OCI-LY3 (cell line): ENCODE measurements around the gene CLCN3.

ENCODE experiments used
- H2AFZ ChIP-seq: fragments of 200-600, 300-600 bp; shearing (Covaris generic); 2 replicates; pipeline ENCODE4 v1.6.0; 2014; ENCODE audit warnings: antibody characterized with exemption, low read depth, low read length
- H3K27ac ChIP-seq: fragments of 200-600, 300-600 bp; sonication (generic); 2 replicates; pipeline ENCODE4 v1.5.1; 2014; ENCODE audit warnings: mild to moderate bottlenecking, low read length, moderate library complexity, mixed read lengths
- H3K27me3 ChIP-seq: fragments of 200-600, 300-600 bp; sonication (generic); 2 replicates; pipeline ENCODE4 v1.6.1; 2014; ENCODE audit warnings: low read depth, low read length, mixed read lengths
- H3K36me3 ChIP-seq: fragments of 200-600, 300-600 bp; sonication (generic); replicated peaks from 2 replicates; pipeline ENCODE3; 2014; ENCODE audit warnings: low read depth, low read length, mixed read lengths
- H3K4me1 ChIP-seq: fragments of 300-600, 200-600 bp; sonication (generic); 2 replicates; pipeline ENCODE4 v1.6.1; 2014; ENCODE audit warnings: low read length, mixed read lengths
- H3K4me2 ChIP-seq: fragments of 200-600, 300-600 bp; sonication (generic); 2 replicates; pipeline ENCODE4 v1.6.1; 2014; ENCODE audit warnings: low read length, mixed read lengths
- H3K4me3 ChIP-seq: fragments of 300-600, 200-600 bp; sonication (generic); 2 replicates; pipeline ENCODE4 v1.5.1; 2014; ENCODE audit warnings: antibody characterized with exemption, mild to moderate bottlenecking, low read length, moderate library complexity
- H3K79me2 ChIP-seq: fragments of 300-600, 200-600 bp; shearing (Covaris generic); 2 replicates; pipeline ENCODE4 v1.6.1; 2014; ENCODE audit warnings: mild to moderate bottlenecking, low read length, mixed read lengths
- H3K9ac ChIP-seq: fragments of 300-600, 200-600 bp; shearing (Covaris generic); 2 replicates; pipeline ENCODE4 v1.6.0; 2014; ENCODE audit warnings: mild to moderate bottlenecking, low read length, moderate library complexity
- H3K9me3 ChIP-seq: fragments of 200-600, 300-600 bp; shearing (Covaris generic); 2 replicates; pipeline ENCODE4 v1.6.1; 2014; ENCODE audit warnings: low read length, mixed read lengths; ENCODE audit not compliant: insufficient read depth
- H4K20me1 ChIP-seq: fragments of 200-600, 300-600 bp; sonication (generic); 2 replicates; pipeline ENCODE4 v1.6.1; 2016; ENCODE audit warnings: low read length, mixed read lengths; ENCODE audit not compliant: insufficient read depth
- CTCF ChIP-seq: fragments of 200-600, 300-600 bp; sonication (generic); IDR thresholded peaks from 2 replicates; pipeline ENCODE4 v1.5.1; 2014; ENCODE audit warnings: antibody characterized with exemption, low read length, low read depth
- EZH2phosphoT487 ChIP-seq: fragments of 200-600 bp; shearing (Covaris generic); IDR thresholded peaks from 2 replicates; pipeline ENCODE4 v1.6.1; 2018; ENCODE audit warnings: antibody characterized with exemption, mixed run types, low read depth

CLCN3 gene

GRCh38 chr4:169720529-169720928, 100.2 kb downstream of the CLCN3 start:
- no peaks in the 10 kb centered on the region for H3K4me1 ChIP-seq

GRCh38 chr4:169723207-169723965, 103.0 kb downstream of the CLCN3 start:
- no peak overlapping the region for H3K9ac ChIP-seq
- no peaks in the 10 kb centered on the region for H4K20me1 ChIP-seq
- no peaks in the 10 kb centered on the region for H3K4me1 ChIP-seq
- H3K9me3 ChIP-seq, result no peaks in the 10 kb centered on the region
- peaks cover 3% of the 10 kb centered on the region for H3K36me3 ChIP-seq
- H2AFZ ChIP-seq, result no peak overlapping the region
- H3K79me2 ChIP-seq, result no peaks in the 10 kb centered on the region
- H3K27me3 ChIP-seq, result no peaks in the 10 kb centered on the region
- no peak overlapping the region for H3K4me3 ChIP-seq
- no peak overlapping the region for H3K4me2 ChIP-seq
- TF ChIP-seq CTCF (peak; percentile 55), EZH2phosphoT487 (no peak)
- H3K27ac ChIP-seq, result no peak overlapping the region

More at GRCh38 chr4:169720529-169720928, 100.2 kb downstream of the CLCN3 start:
- no peaks in the 10 kb centered on the region for H3K36me3 ChIP-seq
- H3K4me2 ChIP-seq, result no peak overlapping the region
- H3K27ac ChIP-seq, result no peak overlapping the region
- H3K79me2 ChIP-seq, result no peaks in the 10 kb centered on the region
- H4K20me1 ChIP-seq, result no peaks in the 10 kb centered on the region
- TF ChIP-seq EZH2phosphoT487, result no peak
- no peak for TF ChIP-seq CTCF
- no peak overlapping the region for H3K4me3 ChIP-seq
- no peak overlapping the region for H2AFZ ChIP-seq
- no peaks in the 10 kb centered on the region for H3K27me3 ChIP-seq
- no peak overlapping the region for H3K9ac ChIP-seq
- no peaks in the 10 kb centered on the region for H3K9me3 ChIP-seq

GRCh38 chr4:169724260-169724659, 103.9 kb downstream of the CLCN3 start:
- H3K36me3 ChIP-seq, result peaks cover 3% of the 10 kb centered on the region
- no peak overlapping the region for H3K27ac ChIP-seq
- TF ChIP-seq CTCF, result no peak
- TF ChIP-seq EZH2phosphoT487, result no peak
- H3K27me3 ChIP-seq, result no peaks in the 10 kb centered on the region
- no peak overlapping the region for H2AFZ ChIP-seq
- H3K4me3 ChIP-seq, result no peak overlapping the region
- no peak overlapping the region for H3K4me2 ChIP-seq
- H4K20me1 ChIP-seq, result no peaks in the 10 kb centered on the region
- no peak overlapping the region for H3K9ac ChIP-seq
- no peaks in the 10 kb centered on the region for H3K79me2 ChIP-seq
- H3K4me1 ChIP-seq, result no peaks in the 10 kb centered on the region
- H3K9me3 ChIP-seq, result no peaks in the 10 kb centered on the region

- Histone ChIP-seq H3K79me2 (no peaks in the 10 kb centered on the region), H3K4me2 (no peak overlapping the region), H3K36me3 (peaks cover 9% of the 10 kb centered on the region), H2AFZ (no peak overlapping the region), H3K9ac (no peak overlapping the region), H3K27me3 (no peaks in the 10 kb centered on the region), H3K4me3 (no peak overlapping the region), H3K9me3 (no peaks in the 10 kb centered on the region), H3K27ac (no peak overlapping the region), H4K20me1 (no peaks in the 10 kb centered on the region), H3K4me1 (no peaks in the 10 kb centered on the region)
- TF ChIP-seq CTCF (no peak), EZH2phosphoT487 (no peak)
Observed at GRCh38 chr4:169727616-169728015, 107.2 kb downstream of the CLCN3 start.
